Activated T-helper 2 cell treated with anti-CD3 and anti-CD28 coated beads, Interferon-gamma antibody, Interleukin-2, Interleukin-4, amounts not matched to agents 10 μg/mL and 5 μg/mL and 100 μg/mL, durations not matched to agents 14 hours and 24 hours and 36 hours (primary cell): Measurements from ENCODE around the gene RUSF1. TPM values are rescaled to one million over a fixed set of nuclear protein-coding genes. Genes with fewer than 3 reads are reported as not detected.
"Not testable (repeated sequence)": the region's sequence is repeated elsewhere in the genome, so short reads cannot be mapped to it uniquely, and the experiment has no call there.

Experiments used
- DNase-seq: peaks from one replicate; pipeline ENCODE4 v3.0.0; 2021; ENCODE audit warnings: low spot score
- H3K27ac Mint-ChIP-seq: one replicate; pipeline ENCODE4 v1.8.0; 2021; ENCODE audit warnings: mixed read lengths
- H3K27me3 Mint-ChIP-seq: one replicate; pipeline ENCODE4 v1.8.0; 2021; ENCODE audit warnings: low read depth, mixed read lengths
- H3K36me3 Mint-ChIP-seq: one replicate; pipeline ENCODE4 v1.8.0; 2021; ENCODE audit warnings: low read depth, mixed read lengths
- H3K4me1 Mint-ChIP-seq: one replicate; pipeline ENCODE4 v1.8.0; 2021; ENCODE audit warnings: low read depth, mixed read lengths
- H3K4me3 Mint-ChIP-seq: one replicate; pipeline ENCODE4 v1.8.0; 2021; ENCODE audit warnings: low read depth, mild to moderate bottlenecking, moderate library complexity, mixed read lengths
- H3K9me3 Mint-ChIP-seq: one replicate; pipeline ENCODE4 v1.8.0; 2021; ENCODE audit warnings: mixed read lengths
- intact Hi-C: fragments of 100-400 bp; cut with micrococcal nuclease; formaldehyde crosslinking; loops from one replicate; pipeline ENCODE4 v1.15.1; 2023
- total RNA-seq: library from RNA; stranded (reverse); gene quantifications from 2 replicates; pipeline ENCODE4 v1.2.3, GENCODE V29; 2022

The RUSF1 gene
- total RNA-seq, 1 donor from 2014 or later: 41.2 TPM

DNA sequence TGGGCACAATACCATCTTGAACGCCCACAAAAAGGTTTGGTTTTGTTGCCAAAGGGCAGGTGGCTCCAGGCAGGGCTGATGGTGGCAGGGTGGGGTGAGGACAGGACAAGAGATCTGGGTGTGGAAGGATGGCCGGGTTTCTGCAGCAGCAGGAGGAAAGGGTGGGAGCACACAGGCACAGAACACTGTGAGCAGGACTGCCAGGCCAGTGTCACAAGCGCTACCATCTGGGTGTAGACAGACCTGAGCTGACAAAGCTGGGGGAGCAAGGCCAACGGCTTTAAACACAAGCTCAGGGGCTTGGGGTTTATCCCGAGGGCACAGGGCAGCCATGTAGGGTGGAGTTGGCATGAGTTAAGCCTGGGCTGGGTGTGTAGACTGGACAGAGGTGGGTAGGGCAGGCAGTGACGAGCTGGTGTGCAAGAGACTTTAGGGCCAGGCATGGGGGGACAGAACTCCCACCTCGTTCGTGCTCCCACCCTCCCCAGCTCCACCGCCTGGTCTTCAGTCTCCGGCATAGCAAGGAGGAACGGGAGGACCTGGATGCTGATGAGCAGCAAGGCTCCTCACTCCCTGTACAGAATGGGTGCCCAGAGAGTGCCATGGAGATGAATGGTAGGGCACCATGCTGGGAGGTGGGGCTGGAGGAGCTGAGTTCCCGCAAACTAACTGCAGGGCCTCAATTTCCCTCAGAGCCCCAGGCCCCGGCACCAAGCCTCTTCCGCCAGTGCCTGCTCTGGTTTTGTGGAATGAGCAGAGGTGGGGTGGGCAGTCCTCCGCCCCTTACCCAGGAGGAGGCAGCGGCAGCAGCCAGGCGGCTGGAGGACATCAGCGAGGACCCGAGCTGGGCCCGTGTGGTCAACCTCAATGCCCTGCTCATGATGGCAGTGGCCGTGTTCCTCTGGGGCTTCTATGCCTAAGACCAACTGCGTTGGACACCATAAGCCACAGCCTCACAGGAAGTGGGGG, 18.3 kb downstream of the RUSF1 start:
- Mint-ChIP-seq H3K36me3 (peaks cover 23% of the 10 kb centered on the region), H3K4me1 (peaks cover 3% of the 10 kb centered on the region), H3K4me3 (peak overlapping the region; percentile 31), H3K27ac (no peak overlapping the region), H3K27me3 (peaks cover 8% of the 10 kb centered on the region), H3K9me3 (no peaks in the 10 kb centered on the region)
- intact Hi-C loops: no loop called here
- no peak for DNase-seq

DNA sequence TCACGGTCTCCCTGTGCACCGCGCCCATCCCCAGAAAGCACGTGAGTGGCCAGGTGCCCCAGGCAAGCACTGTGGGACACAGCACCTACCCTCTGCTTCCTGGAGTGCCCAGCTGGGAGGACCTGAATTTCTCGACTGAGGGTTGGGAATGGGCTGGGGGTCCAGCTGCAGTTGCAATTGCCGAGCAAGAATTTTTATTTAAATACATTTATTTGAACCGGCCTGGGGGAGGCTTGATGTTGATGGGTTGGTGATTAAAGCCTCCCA, 19.0 kb downstream of the RUSF1 start:
- no peaks in the 10 kb centered on the region for H3K9me3 Mint-ChIP-seq
- H3K4me1 Mint-ChIP-seq: peaks cover 3% of the 10 kb centered on the region
- peak overlapping the region; percentile 42 for H3K4me3 Mint-ChIP-seq
- intact Hi-C loops: no loop called here
- peaks cover 8% of the 10 kb centered on the region for H3K27me3 Mint-ChIP-seq
- no peak for DNase-seq
- H3K36me3 Mint-ChIP-seq: peaks cover 23% of the 10 kb centered on the region
- no peak overlapping the region for H3K27ac Mint-ChIP-seq

DNA sequence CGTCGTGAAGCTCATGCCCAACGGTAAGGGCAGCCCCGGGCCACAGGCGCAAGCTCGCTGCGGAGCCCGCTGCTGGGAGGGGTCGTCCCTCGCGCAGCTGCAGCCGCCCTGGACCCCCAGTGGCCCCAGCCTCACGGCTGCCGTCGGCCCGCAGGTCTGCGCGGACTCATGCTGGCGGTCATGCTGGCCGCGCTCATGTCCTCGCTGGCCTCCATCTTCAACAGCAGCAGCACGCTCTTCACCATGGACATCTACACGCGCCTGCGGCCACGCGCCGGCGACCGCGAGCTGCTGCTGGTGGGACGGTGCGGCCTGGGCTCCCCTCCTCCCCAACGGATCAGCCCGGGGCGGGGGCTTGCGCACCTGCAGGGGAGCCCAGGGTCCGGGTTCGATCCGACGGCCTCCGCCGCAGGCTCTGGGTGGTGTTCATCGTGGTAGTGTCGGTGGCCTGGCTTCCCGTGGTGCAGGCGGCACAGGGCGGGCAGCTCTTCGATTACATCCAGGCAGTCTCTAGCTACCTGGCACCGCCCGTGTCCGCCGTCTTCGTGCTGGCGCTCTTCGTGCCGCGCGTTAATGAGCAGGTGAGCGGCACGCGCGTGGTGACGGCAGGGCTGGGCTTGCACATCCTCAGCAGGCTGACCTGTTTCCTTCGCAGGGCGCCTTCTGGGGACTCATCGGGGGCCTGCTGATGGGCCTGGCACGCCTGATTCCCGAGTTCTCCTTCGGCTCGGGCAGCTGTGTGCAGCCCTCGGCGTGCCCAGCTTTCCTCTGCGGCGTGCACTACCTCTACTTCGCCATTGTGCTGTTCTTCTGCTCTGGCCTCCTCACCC, 19.5 kb downstream of the RUSF1 start:
- Mint-ChIP-seq H3K27me3 (peaks cover 8% of the 10 kb centered on the region), H3K36me3 (peaks cover 23% of the 10 kb centered on the region), H3K4me3 (peak overlapping the region; percentile 82), H3K27ac (no peak overlapping the region), H3K4me1 (peaks cover 3% of the 10 kb centered on the region), H3K9me3 (no peaks in the 10 kb centered on the region)
- intact Hi-C loops: no loop called here
- DNase-seq: no peak

DNA sequence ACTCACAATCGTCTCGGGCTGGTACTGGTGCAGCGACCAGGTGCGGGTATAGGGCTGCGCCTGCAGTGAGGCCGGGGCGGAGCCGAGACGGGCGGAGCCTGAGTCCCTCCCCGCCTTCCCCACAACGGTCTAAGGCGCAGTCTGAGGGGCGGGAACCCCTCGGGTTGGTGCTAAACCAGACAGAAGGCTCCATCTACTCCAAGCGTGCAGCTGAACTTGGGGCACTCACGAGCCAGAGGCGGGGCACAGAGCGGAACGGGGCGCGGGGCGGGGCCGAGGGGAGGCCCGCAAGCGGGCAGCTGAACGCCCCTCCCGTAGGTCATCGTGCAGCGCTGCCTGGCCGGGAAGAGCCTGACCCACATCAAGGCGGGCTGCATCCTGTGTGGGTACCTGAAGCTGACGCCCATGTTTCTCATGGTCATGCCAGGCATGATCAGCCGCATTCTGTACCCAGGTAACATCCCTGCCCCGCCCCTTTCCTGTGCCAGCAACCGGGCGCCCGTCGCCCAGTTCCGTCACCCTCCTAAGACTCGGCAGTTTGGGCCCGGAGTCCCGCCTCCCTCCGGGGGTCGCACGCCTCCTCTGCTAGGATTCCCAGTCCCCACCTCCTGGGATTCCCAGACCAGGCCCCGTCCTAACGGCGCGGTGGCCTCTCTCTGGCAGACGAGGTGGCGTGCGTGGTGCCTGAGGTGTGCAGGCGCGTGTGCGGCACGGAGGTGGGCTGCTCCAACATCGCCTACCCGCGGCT, 20.3 kb downstream of the RUSF1 start:
- H3K4me3 Mint-ChIP-seq: peak overlapping the region; percentile 82
- peaks cover 3% of the 10 kb centered on the region for H3K4me1 Mint-ChIP-seq
- no peaks in the 10 kb centered on the region for H3K9me3 Mint-ChIP-seq
- peaks cover 8% of the 10 kb centered on the region for H3K27me3 Mint-ChIP-seq
- H3K27ac Mint-ChIP-seq: no peak overlapping the region
- peaks cover 15% of the 10 kb centered on the region for H3K36me3 Mint-ChIP-seq
- peak; percentile 50 for DNase-seq
- intact Hi-C loops: no loop called here

DNA sequence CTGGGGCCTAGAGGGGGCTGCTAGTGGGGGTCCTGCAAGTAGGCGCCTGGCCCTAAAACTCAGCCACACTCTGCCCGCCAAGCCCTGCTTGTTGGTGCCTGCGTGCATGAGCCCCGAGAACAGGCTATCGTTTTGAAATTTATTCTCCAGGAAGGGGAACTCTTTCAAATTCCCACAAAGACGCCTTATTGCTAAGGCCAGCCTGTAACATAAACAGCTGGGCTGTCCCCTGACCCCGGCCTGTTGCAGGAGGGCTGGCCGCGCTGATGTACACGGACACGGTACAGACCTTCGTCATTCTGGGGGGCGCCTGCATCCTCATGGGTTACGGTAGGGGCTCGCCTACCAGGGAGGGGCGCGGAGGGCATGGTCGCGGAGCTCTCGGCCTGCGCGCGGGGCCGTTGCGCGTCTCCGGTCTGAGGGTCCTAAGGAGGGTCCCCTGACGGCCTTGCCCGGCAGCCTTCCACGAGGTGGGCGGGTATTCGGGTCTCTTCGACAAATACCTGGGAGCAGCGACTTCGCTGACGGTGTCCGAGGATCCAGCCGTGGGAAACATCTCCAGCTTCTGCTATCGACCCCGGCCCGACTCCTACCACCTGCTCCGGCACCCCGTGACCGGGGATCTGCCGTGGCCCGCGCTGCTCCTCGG, 21.0 kb downstream of the RUSF1 start:
- H3K27ac Mint-ChIP-seq: no peak overlapping the region
- H3K4me3 Mint-ChIP-seq: peak overlapping the region; percentile 82
- H3K4me1 Mint-ChIP-seq: peaks cover 3% of the 10 kb centered on the region
- peaks cover 13% of the 10 kb centered on the region for H3K27me3 Mint-ChIP-seq
- DNase-seq: no peak
- intact Hi-C loops: no loop called here
- no peaks in the 10 kb centered on the region for H3K9me3 Mint-ChIP-seq
- H3K36me3 Mint-ChIP-seq: peaks cover 10% of the 10 kb centered on the region

DNA sequence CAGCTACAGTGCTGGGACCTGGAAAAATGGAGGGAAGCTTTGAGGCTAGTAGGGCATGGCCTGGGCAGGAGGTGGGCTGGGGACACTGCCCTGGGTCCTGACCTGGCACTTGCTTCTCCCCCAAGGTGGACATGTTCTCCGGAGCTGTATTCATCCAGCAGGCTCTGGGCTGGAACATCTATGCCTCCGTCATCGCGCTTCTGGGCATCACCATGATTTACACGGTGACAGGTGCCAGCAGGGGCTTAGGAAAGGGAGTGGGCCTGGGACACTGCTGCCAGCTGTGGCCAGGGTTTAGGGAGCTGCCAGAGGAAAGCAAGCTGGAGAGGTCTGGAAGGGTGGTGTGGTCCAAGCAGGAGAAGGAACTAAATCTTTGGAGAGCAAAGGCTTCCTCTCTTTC, 22.1 kb downstream of the RUSF1 start:
- Mint-ChIP-seq H3K9me3 (no peaks in the 10 kb centered on the region), H3K4me3 (no peak overlapping the region), H3K27ac (no peak overlapping the region), H3K27me3 (peaks cover 18% of the 10 kb centered on the region), H3K36me3 (peaks cover 8% of the 10 kb centered on the region), H3K4me1 (peaks cover 3% of the 10 kb centered on the region)
- intact Hi-C loops: no loop called here
- DNase-seq: no peak

DNA sequence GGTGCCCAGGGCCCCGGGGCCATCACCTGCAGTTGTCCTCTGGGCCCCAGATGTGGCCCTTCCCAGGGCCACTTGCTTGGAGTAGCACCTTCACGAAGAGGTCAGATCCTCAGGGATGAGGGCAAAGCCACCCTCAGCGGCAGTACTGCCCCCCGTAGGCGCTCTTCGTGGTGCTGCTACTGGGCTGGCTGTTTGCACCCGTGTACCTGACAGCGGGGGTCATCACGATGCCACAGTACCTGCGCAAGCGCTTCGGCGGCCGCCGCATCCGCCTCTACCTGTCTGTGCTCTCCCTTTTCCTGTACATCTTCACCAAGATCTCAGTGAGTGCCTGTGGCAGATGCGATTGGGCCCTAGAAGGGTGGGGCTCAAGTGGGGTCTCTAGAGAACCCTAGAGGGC, 22.6 kb downstream of the RUSF1 start:
- H3K27me3 Mint-ChIP-seq: peaks cover 23% of the 10 kb centered on the region
- H3K27ac Mint-ChIP-seq: no peak overlapping the region
- H3K4me3 Mint-ChIP-seq: no peak overlapping the region
- H3K9me3 Mint-ChIP-seq: no peaks in the 10 kb centered on the region
- intact Hi-C loops: no loop called here
- H3K4me1 Mint-ChIP-seq: peaks cover 3% of the 10 kb centered on the region
- H3K36me3 Mint-ChIP-seq: peaks cover 5% of the 10 kb centered on the region
- no peak for DNase-seq

DNA sequence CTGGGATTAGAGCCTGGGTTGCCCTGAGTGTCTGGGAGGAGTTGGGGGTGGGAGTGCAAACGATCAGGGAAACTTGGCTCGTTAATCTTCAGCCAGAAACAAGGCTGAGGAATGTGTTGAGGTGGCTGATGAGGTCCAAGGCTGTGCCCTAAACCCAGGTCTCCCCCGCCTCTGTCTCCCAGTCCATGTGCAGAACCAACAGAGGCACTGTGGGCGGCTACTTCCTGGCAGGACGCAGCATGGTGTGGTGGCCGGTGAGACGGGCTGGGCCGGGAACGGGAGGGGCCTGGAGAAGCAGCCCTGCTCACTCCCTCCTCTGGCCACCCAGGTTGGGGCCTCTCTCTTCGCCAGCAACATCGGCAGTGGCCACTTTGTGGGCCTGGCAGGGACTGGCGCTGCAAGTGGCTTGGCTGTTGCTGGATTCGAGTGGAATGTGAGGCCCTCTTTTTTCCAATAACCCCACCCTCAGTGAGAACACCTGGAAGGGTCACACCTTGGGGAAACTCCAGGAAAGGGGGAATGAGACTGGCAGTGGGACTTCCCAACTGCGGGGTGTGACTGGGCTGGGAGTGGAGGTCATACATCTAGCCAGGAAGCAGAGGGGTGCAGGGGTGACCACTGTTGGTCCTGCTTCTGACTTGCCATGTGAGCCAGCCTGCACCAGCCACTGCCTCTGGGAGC, 23.6 kb downstream of the RUSF1 start:
- Mint-ChIP-seq H3K27me3 (peaks cover 27% of the 10 kb centered on the region), H3K27ac (no peak overlapping the region), H3K36me3 (peaks cover 2% of the 10 kb centered on the region), H3K4me3 (no peak overlapping the region), H3K9me3 (no peaks in the 10 kb centered on the region), H3K4me1 (peaks cover 3% of the 10 kb centered on the region)
- intact Hi-C loops: no loop called here
- DNase-seq: no peak

DNA sequence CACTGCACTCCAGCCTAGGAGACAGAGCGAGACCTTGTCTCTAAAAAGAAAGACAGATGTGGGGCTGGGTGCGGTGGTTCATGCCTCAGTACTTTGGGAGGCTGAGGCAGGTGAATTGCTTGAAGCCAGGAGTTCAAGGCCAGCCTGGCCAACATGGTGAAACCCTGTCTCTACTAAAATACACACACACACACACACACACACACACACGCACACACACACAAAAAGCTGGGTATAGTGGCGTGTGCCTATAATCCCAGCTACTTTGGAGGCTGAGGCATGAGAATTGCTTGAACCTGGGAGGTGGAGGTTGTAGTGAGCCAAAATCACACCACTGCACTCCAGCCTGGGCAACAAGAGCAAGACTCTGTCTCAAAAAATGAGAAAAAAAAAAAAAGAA, 24.1 kb downstream of the RUSF1 start:
- H3K4me1 Mint-ChIP-seq, H3K36me3 Mint-ChIP-seq, DNase-seq, H3K4me3 Mint-ChIP-seq, H3K27ac Mint-ChIP-seq, H3K9me3 Mint-ChIP-seq, intact Hi-C loops: not testable (repeated sequence)
- peaks cover 29% of the 10 kb centered on the region for H3K27me3 Mint-ChIP-seq

DNA sequence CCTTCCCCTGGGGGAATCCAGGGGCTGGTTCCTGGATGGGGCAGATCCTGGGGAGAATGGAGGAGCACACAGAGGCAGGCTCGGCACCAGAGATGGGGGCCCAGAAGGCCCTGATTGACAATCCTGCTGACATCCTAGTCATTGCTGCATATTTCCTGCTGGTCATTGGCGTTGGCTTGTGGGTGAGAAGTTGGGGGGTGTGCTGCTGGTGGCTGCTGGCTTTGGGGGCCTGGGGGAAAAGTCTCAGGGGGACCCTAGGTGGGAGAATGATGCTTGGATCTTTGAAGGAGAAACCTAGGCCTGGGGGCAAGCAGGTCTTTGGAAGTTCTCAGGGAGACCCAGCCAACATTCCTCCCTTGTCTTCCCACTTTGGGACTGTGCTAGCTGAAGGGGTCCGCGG, 25.1 kb downstream of the RUSF1 start, which contains the start of gene SLC5A2:
Gene SLC5A2, plus strand, starts transcription at position 43 of the 400 bp plus-strand sequence. Its CDS starts 14 bp downstream, at position 57.
- H3K4me1 Mint-ChIP-seq: peaks cover 4% of the 10 kb centered on the region
- no peaks in the 10 kb centered on the region for H3K36me3 Mint-ChIP-seq
- intact Hi-C loops: no loop called here
- DNase-seq: no peak
- peaks cover 30% of the 10 kb centered on the region for H3K27me3 Mint-ChIP-seq
- no peak within 1 kb of the TSS for H3K4me3 Mint-ChIP-seq
- no peaks in the 10 kb centered on the region for H3K9me3 Mint-ChIP-seq
- H3K27ac Mint-ChIP-seq: no peak within 1 kb of the TSS

DNA sequence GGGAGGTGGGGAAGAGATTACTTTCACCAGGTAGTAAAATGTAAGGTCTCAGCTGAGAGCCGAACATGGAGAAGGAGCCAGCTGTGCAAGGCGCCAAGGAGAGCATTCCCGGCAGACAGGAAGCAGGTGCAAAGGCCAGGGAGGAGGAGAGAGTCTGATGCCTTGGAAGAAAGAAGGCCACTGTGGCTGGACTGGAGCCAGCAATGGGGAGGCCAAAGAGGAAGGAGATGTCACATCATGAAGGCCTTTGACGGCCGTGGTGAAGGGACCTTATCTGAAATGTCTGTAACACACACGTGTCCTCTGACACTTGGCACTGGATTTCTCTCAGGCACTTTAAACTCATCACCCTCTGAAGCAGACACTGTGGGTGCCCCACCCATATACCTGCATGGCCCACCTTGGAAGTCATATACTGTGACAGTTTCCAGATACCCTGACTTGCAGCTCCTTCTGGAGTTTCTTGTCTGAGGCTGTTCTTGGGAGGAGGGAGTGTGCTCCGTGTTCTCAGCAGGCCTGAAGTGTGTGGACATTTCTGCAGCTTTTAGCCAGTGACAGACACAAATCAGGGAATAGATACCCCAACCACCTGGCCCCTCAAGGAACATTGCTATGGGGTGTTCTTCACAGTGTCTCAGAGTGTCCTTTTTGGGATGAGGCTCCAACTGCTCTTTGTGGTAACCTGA, 27.2 kb downstream of the RUSF1 start:
- Mint-ChIP-seq H3K9me3 (no peaks in the 10 kb centered on the region), H3K4me1 (peaks cover 15% of the 10 kb centered on the region), H3K27ac (no peak overlapping the region), H3K36me3 (no peaks in the 10 kb centered on the region), H3K4me3 (no peak overlapping the region), H3K27me3 (peaks cover 32% of the 10 kb centered on the region)
- intact Hi-C loops: no loop called here
- no peak for DNase-seq
